B cell (primary cell): ENCODE data around the gene TANK. TPM values are rescaled to one million over a fixed set of nuclear protein-coding genes. Genes with fewer than 3 reads are reported as not detected.

ENCODE experiments used
- ATAC-seq: fragments of 200-7000 bp; cut with Tn5 transposase; one replicate; pipeline ENCODE4 v1.10.0; 2021; ENCODE audit warnings: low read depth, mild to moderate bottlenecking, moderate number of reproducible peaks, moderate library complexity
- CTCF ChIA-PET: fragments of 350-600 bp; sonication (Branson Sonifier 250); formaldehyde crosslinking; loops from one replicate; lab custom pipeline; 2021; ENCODE audit warnings: antibody characterized with exemption, inconsistent platforms; lab: Charles Lee
- POLR2A ChIA-PET: fragments of 350-600 bp; sonication (Branson Sonifier 250); formaldehyde crosslinking; loops from one replicate; lab custom pipeline; 2021; ENCODE audit warnings: antibody characterized with exemption; lab: Charles Lee
- DNase-seq: peaks from one replicate; pipeline ENCODE4 v3.0.0; 2013
- H2AFZ ChIP-seq: 2 replicates; pipeline ENCODE4 v1.6.1; 2012; ENCODE audit warnings: mild to moderate bottlenecking, low read depth, low read length; ENCODE audit not compliant: insufficient read depth, poor library complexity, severe bottlenecking
- H3K27ac ChIP-seq, 2 donors: 1 replicate in 1 of 2; 2 replicates in 1 of 2; pipeline ENCODE4 v1.5.1; 2012 to 2013; ENCODE audit warnings: low read length in 2 of 2, mild to moderate bottlenecking in 2 of 2, moderate library complexity in 1 of 2
- H3K27me3 ChIP-seq, 4 experiments: fragments of 200-600 bp in 1 of 4; sonication (generic) in 1 of 4; replicated peaks in 1 of 4; 1 replicate in 2 of 4; 2 replicates in 2 of 4; pipeline versions ENCODE4 v1.6.1 to v1.7.0; 2013 to 2016; ENCODE audit warnings: low read length in 3 of 4, mild to moderate bottlenecking in 2 of 4, mixed read lengths in 1 of 4, moderate library complexity in 1 of 4; ENCODE audit not compliant: insufficient read depth in 4 of 4, control insufficient read depth in 3 of 4; ENCODE audit errors: control extremely low read depth in 1 of 4
- H3K36me3 ChIP-seq, 2 experiments: replicated peaks in 1 of 2; 1 replicate in 1 of 2; 2 replicates in 1 of 2; pipeline versions ENCODE4 v1.6.1 to v1.7.1; 2013; ENCODE audit warnings: low read length in 1 of 2; ENCODE audit not compliant: insufficient read depth in 2 of 2, control insufficient read depth in 1 of 2; ENCODE audit errors: control extremely low read depth in 1 of 2, extremely low read depth in 1 of 2
- H3K4me1 ChIP-seq, 2 donors: fragments of 200-600 bp in 1 of 2; sonication (generic) in 1 of 2; 1 replicate in 1 of 2; 2 replicates in 1 of 2; pipeline versions ENCODE4 v1.5.1 to v1.6.1; 2013 to 2017; ENCODE audit warnings: low read length in 2 of 2; ENCODE audit not compliant: control insufficient read depth in 2 of 2, insufficient read depth in 2 of 2
- H3K4me2 ChIP-seq: replicated peaks from 2 replicates; pipeline ENCODE3; 2012; ENCODE audit warnings: mild to moderate bottlenecking, low read depth, low read length; ENCODE audit not compliant: poor library complexity, severe bottlenecking
- H3K4me3 ChIP-seq, 5 experiments: fragments of 200-600 bp in 1 of 5; sonication (generic) in 1 of 5; 1 replicate in 3 of 5; 2 replicates in 2 of 5; pipeline versions ENCODE4 v1.5.1 to v1.7.0; 2011 to 2016; ENCODE audit warnings: low read length in 4 of 5, mild to moderate bottlenecking in 4 of 5, low read depth in 2 of 5, control low read depth in 1 of 5, moderate library complexity in 1 of 5; ENCODE audit not compliant: insufficient read depth in 1 of 5; ENCODE audit errors: control extremely low read depth in 1 of 5, extremely low read depth in 1 of 5
- H3K79me2 ChIP-seq: fragments of 200-600 bp; sonication (generic); one replicate; pipeline ENCODE4 v1.6.0; 2016; ENCODE audit warnings: low read length; ENCODE audit not compliant: control insufficient read depth, insufficient read depth
- H3K9ac ChIP-seq: fragments of 200-600 bp; sonication (generic); 2 replicates; pipeline ENCODE4 v1.6.1; 2017; ENCODE audit warnings: mild to moderate bottlenecking, low read length, moderate library complexity
- H3K9me3 ChIP-seq, 3 donors: one replicate each; pipeline versions ENCODE4 v1.6.1 to v1.7.1; 2013; ENCODE audit warnings: low read length in 2 of 3; ENCODE audit not compliant: control insufficient read depth in 2 of 3, insufficient read depth in 1 of 3; ENCODE audit errors: control extremely low read depth in 1 of 3
- H4K20me1 ChIP-seq: 2 replicates; pipeline ENCODE4 v1.6.0; 2012; ENCODE audit warnings: mild to moderate bottlenecking, low read length; ENCODE audit not compliant: insufficient read depth, control insufficient read depth, poor library complexity, severe bottlenecking
- H3K27ac Mint-ChIP-seq: one replicate; pipeline ENCODE4 v1.8.0; 2021; ENCODE audit warnings: mixed read lengths
- H3K27me3 Mint-ChIP-seq: one replicate; pipeline ENCODE4 v1.8.0; 2021; ENCODE audit warnings: mixed read lengths
- H3K4me1 Mint-ChIP-seq: one replicate; pipeline ENCODE4 v1.8.0; 2021; ENCODE audit warnings: mixed read lengths
- H3K4me3 Mint-ChIP-seq: one replicate; pipeline ENCODE4 v1.8.0; 2021; ENCODE audit warnings: mixed read lengths
- H3K9me3 Mint-ChIP-seq: one replicate; pipeline ENCODE4 v1.8.0; 2022; ENCODE audit warnings: mixed read lengths; ENCODE audit not compliant: insufficient read depth
- CTCF ChIP-seq: fragments of 200-600 bp; IDR thresholded peaks from one replicate; pipeline ENCODE4 v1.8.0; 2022; ENCODE audit warnings: antibody characterized with exemption, mild to moderate bottlenecking
- EZH2 ChIP-seq: IDR thresholded peaks from 2 replicates; pipeline ENCODE4 v1.6.1; 2012; ENCODE audit warnings: borderline replicate concordance, low read depth, mild to moderate bottlenecking, moderate library complexity, low read length; ENCODE audit not compliant: insufficient read depth, poor library complexity, severe bottlenecking
- WGBS: methylation state at CpG from one replicate; pipeline ENCODE4 v1.1.5; 2013; ENCODE audit warnings: missing lambda C conversion rate; ENCODE audit not compliant: insufficient coverage; 5-methylcytosine and 5-hydroxymethylcytosine counted together
- intact Hi-C: fragments of 100-400 bp; cut with micrococcal nuclease; formaldehyde crosslinking; loops from one replicate; pipeline ENCODE4 v1.10.0; 2022
- polyA plus RNA-seq: library from polyadenylated mRNA; depleted of rRNA; stranded (reverse); fragments of >200 nt; gene quantifications from 2 replicates; pipeline ENCODE4 v1.2.3, GENCODE V29; 2012
- total RNA-seq, 2 donors: library from RNA; stranded (reverse); fragments of 120-200 nt in 1 of 2; gene quantifications; 1 replicate in 1 of 2; 2 replicates in 1 of 2; pipeline versions ENCODE4 v1.2.3 to v1.2.4, GENCODE V29; 2013 to 2022

TANK gene
- total and polyA plus RNA-seq, 2 donors (not counting 1 experiment from before 2014, with no cell fraction given): 62.4 to 179 TPM

- TF ChIP-seq EZH2 (no peak), CTCF (no peak)
- no peak overlapping the region for H2AFZ ChIP-seq
- H3K9me3 Mint-ChIP-seq: no peaks in the 10 kb centered on the region
- intact Hi-C loops: no loop called here
- H3K4me2 ChIP-seq: no peak overlapping the region
- no peak overlapping the region for H3K4me3 Mint-ChIP-seq
- no peak for DNase-seq
- WGBS: no CpG with 5 or more reads among the region's 1 CpG
- no peaks in the 10 kb centered on the region for H3K27me3 ChIP-seq
- peaks cover 14% of the 10 kb centered on the region for H3K79me2 ChIP-seq
- peaks cover 25% of the 10 kb centered on the region for H4K20me1 ChIP-seq
- no peaks in the 10 kb centered on the region for H3K9me3 ChIP-seq
- ChIA-PET CTCF (interaction anchor here (1.2 kb wide), 1 partner anchor 17 kb away, joined by 7 read pairs; no protein-coding TSS in a partner anchor), POLR2A (no interaction called here)
- H3K4me1 ChIP-seq: no peaks in the 10 kb centered on the region
- H3K4me1 Mint-ChIP-seq: peaks cover 15% of the 10 kb centered on the region
- H3K36me3 ChIP-seq: peaks cover 11 to 52% of the 10 kb centered on the region in 2 experiments
- no peak for ATAC-seq
- no peak overlapping the region for H3K4me3 ChIP-seq
- no peak overlapping the region for H3K27ac Mint-ChIP-seq
- no peak overlapping the region for H3K27ac ChIP-seq
- H3K9ac ChIP-seq: no peak overlapping the region
- no peaks in the 10 kb centered on the region for H3K27me3 Mint-ChIP-seq
Measured at GRCh38 chr2:161206471-161207032, 46.3 kb downstream of the TANK start.

GRCh38 chr2:161207941-161208340 lies 47.7 kb downstream of the TANK start:
- CTCF ChIA-PET: no interaction called here
- H3K27me3 Mint-ChIP-seq: no peaks in the 10 kb centered on the region
- peak overlapping the region in 1 of 2 donors; percentile 20 for H3K27ac ChIP-seq
- no CpG with 5 or more reads among the region's 1 CpG for WGBS
- peak overlapping the region; percentile 37 for H3K27ac Mint-ChIP-seq
- no peak for ATAC-seq
- H3K4me1 ChIP-seq: no peaks in the 10 kb centered on the region
- TF ChIP-seq EZH2: no peak
- TF ChIP-seq CTCF: no peak
- H3K4me1 Mint-ChIP-seq: peaks cover 11% of the 10 kb centered on the region
- POLR2A ChIA-PET: no interaction called here
- H3K9me3 Mint-ChIP-seq: no peaks in the 10 kb centered on the region
- no peak overlapping the region for H3K9ac ChIP-seq
- H3K9me3 ChIP-seq: no peaks in the 10 kb centered on the region
- DNase-seq: no peak
- no peak overlapping the region for H3K4me2 ChIP-seq
- H3K79me2 ChIP-seq: peaks cover 15% of the 10 kb centered on the region
- no peak overlapping the region for H2AFZ ChIP-seq
- H3K4me3 ChIP-seq: no peak overlapping the region
- no peaks in the 10 kb centered on the region for H3K27me3 ChIP-seq
- peaks cover 5 to 60% of the 10 kb centered on the region in 2 experiments for H3K36me3 ChIP-seq
- peaks cover 20% of the 10 kb centered on the region for H4K20me1 ChIP-seq
- no peak overlapping the region for H3K4me3 Mint-ChIP-seq
- intact Hi-C loops: no loop called here
